NB4 (cell line): ENCODE measurements around the gene CCT6A.
"Not testable (repeated sequence)": the region's sequence is repeated elsewhere in the genome, so short reads cannot be mapped to it uniquely, and the experiment has no call there.

Experiments
- DNase-seq: peaks from one replicate; pipeline ENCODE4 v3.0.0; 2010; ENCODE audit warnings: low read depth
- H3K4me3 ChIP-seq: one replicate; pipeline ENCODE4 v1.5.1; 2011; ENCODE audit warnings: mild to moderate bottlenecking, low read depth, low read length, moderate library complexity
- CTCF ChIP-seq: IDR thresholded peaks from one replicate; pipeline ENCODE4 v1.5.1; 2012; ENCODE audit warnings: low read depth, low read length
- MAX ChIP-seq: IDR thresholded peaks from 2 replicates; pipeline ENCODE4 v1.6.1; 2011; ENCODE audit warnings: low read depth, low read length
- MYC ChIP-seq: IDR thresholded peaks from 2 replicates; pipeline ENCODE4 v1.6.1; 2011; ENCODE audit warnings: low read depth, low read length
- POLR2A ChIP-seq: IDR thresholded peaks from 2 replicates; pipeline ENCODE4 v1.6.1; 2011; ENCODE audit warnings: mild to moderate bottlenecking; ENCODE audit not compliant: insufficient read length; ENCODE audit errors: extremely low read depth

The CCT6A gene

GRCh38 chr7:56033671-56034432 is 17.7 kb upstream of the CCT6A start:
- DNase-seq: peak; percentile 99
- no peak; the same call in 1 of the 2 replicates for TF ChIP-seq MYC
- peak; percentile 36 for TF ChIP-seq POLR2A
- TF ChIP-seq CTCF: peak; percentile 20
- peak; percentile 24; the same call in 1 of the 2 replicates for TF ChIP-seq MAX
- peak overlapping the region; percentile 65 for H3K4me3 ChIP-seq

- TF ChIP-seq MAX (no peak), CTCF (no peak), MYC (no peak), POLR2A (no peak)
- DNase-seq: no peak
- no peak overlapping the region for H3K4me3 ChIP-seq
These were observed 10.8 kb upstream of the CCT6A start for GRCh38 chr7:56040730-56041129.

GRCh38 chr7:56045758-56046157 is 5.8 kb upstream of the CCT6A start:
- not testable (repeated sequence) for H3K4me3 ChIP-seq
- peak; percentile 25 for DNase-seq

- H3K4me3 ChIP-seq: no peak overlapping the region
- TF ChIP-seq POLR2A (no peak), MYC (no peak), CTCF (no peak)
- DNase-seq: no peak
These were observed 4.7 kb upstream of the CCT6A start for GRCh38 chr7:56046721-56047445.

- not testable (repeated sequence) for H3K4me3 ChIP-seq, DNase-seq
These were observed 4.0 kb upstream of the CCT6A start for GRCh38 chr7:56047446-56048116.

GRCh38 chr7:56048245-56048644 is 3.3 kb upstream of the CCT6A start:
- DNase-seq: no peak
- H3K4me3 ChIP-seq: no peak overlapping the region
- TF ChIP-seq CTCF: no peak
- no peak for TF ChIP-seq MYC
- TF ChIP-seq POLR2A: no peak
- TF ChIP-seq MAX: no peak

- DNase-seq, H3K4me3 ChIP-seq: not testable (repeated sequence)
These were observed 2.8 kb upstream of the CCT6A start for GRCh38 chr7:56048763-56049162.
